NCI-H526 treated with DMSO at 0.1 percent for 48 hours (cell line): ENCODE results near the gene RNF167.

Experiments
- DNase-seq: peaks from one replicate; lab custom pipeline; 2025; lab: John Stamatoyannopoulos, UW

The RNF167 gene

GRCh38 chr17:4939796-4940554 is at the start of gene RNF167, which contains the start of gene SLC25A11:
Gene RNF167, plus strand, starts transcription at chr17:4940268. Its CDS starts 642 bp downstream, at chr17:4940910.
Gene SLC25A11, minus strand, starts transcription at chr17:4940046. Its CDS starts 136 bp downstream, at chr17:4939910.
- peak; percentile 96 for DNase-seq

DNA sequence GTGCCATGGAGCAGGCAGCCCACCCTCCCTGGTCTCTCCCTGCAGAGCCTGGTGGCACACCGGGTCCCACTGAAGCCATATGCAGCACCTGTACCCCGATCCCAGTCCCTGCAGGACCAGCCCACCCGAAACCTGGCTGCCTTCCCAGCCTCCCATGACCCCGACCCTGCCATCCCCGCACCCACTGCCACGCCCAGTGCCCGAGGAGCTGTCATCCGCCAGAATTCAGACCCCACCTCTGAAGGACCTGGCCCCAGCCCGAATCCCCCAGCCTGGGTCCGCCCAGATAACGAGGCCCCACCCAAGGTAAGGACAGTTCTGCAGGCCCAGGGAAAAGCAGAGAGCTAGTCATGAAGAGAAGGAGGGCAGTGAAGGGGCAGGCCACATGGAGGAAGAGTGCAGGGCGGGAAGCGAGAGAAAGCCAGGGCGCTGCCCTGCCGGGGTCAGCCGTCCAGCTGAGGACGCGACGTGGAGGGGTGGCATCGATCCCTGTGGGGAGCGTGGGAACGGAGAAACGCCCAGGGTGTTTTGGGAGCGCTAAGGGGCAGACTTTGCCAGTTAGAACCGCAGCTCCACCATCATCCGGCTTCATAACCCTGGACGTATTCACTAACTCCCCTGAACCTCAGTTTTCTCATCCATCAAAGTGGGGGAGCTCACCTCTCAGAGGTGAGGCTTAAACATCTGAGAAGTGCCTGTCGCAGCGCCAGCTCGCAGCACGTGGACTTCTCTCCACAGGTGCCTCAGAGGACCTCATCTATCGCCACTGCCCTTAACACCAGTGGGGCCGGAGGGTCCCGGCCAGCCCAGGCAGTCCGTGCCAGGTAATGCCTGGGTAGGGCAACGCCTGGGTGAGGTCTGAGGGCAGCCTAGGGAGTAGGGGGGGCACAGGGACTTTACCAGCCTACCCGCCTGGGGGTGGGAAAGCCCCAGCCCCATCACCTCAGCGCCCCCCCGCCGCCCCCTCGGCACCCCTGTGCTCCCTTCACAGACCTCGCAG is 48.4 kb upstream of the RNF167 start:
- no peak for DNase-seq

DNA sequence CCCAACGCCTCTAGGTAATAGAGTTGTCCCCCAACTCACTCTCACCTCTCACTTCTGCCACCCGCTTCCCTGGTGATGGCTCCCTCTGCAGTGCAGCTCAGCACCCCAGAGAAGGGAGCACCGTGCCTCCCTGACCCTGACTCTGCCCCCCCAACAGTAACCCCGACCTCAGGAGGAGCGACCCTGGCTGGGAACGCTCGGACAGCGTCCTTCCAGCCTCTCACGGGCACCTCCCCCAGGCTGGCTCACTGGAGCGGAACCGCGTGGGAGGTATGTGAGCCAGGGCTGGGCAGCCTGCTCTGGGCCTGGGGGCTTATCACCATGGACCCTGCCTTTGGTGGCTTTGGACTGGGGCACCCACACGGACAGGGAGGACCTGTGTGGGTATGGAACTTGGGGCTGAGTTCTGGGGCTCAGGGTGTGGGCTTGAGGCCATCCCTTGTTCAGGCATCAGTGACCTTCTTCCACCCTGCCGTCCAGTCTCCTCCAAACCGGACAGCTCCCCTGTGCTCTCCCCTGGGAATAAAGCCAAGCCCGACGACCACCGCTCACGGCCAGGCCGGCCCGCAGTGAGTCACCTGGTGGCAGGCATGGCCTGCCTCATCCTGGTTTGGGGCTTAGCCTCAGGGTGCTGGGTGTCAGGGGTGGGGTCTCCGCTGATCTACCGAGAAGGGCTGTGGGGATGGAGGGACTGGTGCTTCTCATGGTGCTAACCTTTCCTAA is 47.4 kb upstream of the RNF167 start:
- DNase-seq = no peak

DNA sequence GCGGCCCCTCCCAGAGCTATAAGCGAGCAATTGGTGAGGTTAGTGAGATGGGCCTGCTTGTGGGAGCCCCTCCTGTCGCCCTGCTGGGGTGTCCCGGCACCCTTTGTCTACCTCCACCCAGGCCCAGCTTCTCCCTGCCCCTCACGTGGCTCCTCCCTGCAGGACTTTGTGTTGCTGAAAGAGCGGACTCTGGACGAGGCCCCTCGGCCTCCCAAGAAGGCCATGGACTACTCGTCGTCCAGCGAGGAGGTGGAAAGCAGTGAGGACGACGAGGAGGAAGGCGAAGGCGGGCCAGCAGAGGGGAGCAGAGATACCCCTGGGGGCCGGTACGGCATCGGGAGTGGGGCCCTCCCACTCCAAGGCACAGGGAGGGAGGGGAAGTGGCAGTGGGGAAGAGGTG is 46.8 kb upstream of the RNF167 start:
- no peak for DNase-seq

- no peak for DNase-seq
These were observed 46.1 kb upstream of the RNF167 start for GRCh38 chr17:4893721-4894560.

DNA sequence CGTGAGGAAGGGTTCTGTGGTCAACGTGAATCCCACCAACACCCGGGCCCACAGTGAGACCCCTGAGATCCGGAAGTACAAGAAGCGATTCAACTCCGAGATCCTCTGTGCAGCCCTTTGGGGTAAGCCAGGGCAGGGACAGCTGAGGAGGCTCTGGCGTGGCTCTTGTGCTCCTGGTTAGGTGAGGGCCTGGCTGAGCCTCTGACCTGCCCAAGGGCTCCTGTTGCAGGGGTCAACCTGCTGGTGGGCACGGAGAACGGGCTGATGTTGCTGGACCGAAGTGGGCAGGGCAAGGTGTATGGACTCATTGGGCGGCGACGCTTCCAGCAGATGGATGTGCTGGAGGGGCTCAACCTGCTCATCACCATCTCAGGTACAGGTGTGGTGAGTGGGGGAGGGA is 44.9 kb upstream of the RNF167 start:
- DNase-seq = no peak

DNA sequence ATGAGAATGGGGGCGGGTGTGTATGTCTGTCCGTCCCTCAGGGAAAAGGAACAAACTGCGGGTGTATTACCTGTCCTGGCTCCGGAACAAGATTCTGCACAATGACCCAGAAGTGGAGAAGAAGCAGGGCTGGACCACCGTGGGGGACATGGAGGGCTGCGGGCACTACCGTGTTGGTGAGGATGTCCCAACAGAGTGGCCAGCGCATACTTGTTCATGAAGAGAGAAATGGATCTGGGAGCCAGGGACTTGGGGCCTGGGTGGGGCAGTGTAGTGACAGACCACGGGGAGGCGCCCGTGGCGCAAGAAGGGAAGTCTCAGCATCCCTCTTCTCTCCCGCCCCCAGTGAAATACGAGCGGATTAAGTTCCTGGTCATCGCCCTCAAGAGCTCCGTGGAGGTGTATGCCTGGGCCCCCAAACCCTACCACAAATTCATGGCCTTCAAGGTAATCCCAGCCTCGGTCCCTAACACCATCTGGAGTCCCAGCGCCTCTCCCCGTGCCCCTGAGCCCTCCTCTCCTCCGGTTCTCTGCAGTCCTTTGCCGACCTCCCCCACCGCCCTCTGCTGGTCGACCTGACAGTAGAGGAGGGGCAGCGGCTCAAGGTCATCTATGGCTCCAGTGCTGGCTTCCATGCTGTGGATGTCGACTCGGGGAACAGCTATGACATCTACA is 44.3 kb upstream of the RNF167 start:
- DNase-seq = peak; percentile 2

GRCh38 chr17:4896332-4897197 is 43.5 kb upstream of the RNF167 start:
- DNase-seq = no peak

DNA sequence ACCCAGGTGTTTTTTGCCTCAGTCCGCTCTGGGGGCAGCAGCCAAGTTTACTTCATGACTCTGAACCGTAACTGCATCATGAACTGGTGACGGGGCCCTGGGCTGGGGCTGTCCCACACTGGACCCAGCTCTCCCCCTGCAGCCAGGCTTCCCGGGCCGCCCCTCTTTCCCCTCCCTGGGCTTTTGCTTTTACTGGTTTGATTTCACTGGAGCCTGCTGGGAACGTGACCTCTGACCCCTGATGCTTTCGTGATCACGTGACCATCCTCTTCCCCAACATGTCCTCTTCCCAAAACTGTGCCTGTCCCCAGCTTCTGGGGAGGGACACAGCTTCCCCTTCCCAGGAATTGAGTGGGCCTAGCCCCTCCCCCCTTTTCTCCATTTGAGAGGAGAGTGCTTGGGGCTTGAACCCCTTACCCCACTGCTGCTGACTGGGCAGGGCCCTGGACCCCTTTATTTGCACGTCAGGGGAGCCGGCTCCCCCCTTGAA is 42.8 kb upstream of the RNF167 start:
- DNase-seq = no peak

- no peak for DNase-seq
These were observed 42.3 kb upstream of the RNF167 start for GRCh38 chr17:4897785-4898184.

GRCh38 chr17:4898351-4898750 is 41.7 kb upstream of the RNF167 start:
- no peak for DNase-seq

DNA sequence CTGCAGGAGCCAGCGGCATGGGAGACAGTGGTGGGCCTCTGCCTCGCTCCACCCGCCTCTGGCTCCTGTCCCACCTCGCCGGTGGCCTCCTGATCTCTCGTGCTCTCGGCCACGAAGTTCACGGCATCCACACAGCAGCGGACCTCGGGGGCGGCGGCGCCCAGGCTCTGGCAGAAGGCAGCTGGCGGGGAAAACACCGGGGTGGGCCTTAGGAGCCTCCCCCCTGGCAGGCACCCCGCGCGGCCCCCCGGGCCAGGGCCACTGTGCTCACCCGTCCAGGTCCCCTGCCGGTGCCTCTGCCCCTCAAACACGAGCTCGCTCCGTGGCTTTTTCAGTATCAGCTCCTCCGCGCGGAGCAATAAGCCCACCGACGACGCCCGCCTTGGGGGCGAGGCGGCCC is 41.1 kb upstream of the RNF167 start:
- DNase-seq = no peak

GRCh38 chr17:4899341-4900230 is 40.5 kb upstream of the RNF167 start, which contains the start of gene C17orf107:
Gene C17orf107, plus strand, starts transcription at chr17:4899536. Its CDS starts 227 bp downstream, at chr17:4899763.
- DNase-seq = no peak

- DNase-seq = no peak
These were observed 39.6 kb upstream of the RNF167 start for GRCh38 chr17:4900231-4901107.

DNA sequence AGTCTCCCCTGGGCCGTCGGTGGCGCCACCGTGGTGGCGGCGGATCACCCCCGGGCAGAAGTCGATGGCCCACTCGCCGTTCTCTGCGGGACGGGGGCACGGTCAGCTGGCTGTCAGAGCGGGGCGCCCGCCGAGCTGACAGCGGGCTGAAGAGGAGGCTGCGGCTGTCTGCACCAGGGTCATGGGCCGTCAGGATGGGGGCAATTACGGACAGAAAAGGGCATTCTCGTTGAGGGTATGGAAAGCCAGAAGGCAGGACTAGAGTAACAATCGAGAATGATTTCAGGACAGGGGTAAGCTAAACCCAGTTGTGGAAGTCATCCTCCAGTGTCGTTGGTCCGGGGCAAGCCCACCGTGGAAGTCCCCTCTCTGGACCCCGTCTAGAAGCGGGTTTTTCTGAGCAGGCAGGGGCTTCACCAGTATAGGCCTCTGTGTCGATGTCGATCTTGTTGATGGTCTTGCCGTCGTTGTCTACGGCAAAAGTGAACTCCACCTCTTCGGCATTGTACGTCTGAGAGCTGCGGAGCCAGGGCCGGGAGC is 38.9 kb upstream of the RNF167 start:
- DNase-seq = no peak

DNA sequence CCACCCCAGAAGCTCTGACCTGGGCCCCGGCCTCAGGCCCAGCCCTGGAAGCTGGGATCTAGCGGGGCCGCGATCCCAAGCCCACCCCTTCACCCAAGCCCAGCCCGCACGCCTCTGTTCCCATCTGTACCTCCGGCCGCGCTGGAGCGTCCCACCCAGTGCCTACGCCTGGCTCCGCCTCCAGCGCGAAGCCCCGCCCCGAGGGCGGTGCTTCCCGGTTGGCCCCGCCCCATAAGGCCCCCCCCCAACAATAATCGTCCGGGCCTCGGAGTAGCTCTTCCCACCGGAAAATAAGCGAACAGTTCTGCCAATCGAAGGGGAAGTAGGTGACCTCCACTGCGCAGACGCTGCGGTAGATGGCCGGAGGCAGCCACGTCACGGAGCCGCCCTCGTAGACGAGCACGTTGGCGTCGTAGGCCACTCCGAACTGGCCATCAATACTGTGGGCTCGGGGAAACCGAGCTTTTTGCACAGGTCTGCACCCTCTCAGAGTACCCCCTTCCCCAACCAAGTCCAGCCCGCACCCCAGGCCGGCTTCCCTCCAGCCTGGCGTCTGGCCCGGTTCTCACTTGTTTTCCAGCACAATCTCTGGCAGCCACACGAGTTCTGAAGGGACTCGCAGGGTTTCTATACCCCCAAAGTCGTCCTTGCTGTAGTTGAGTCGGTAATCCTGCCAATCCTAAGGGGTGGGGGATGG is 38.3 kb upstream of the RNF167 start:
- DNase-seq = no peak
